ENCODE data around the gene SLC1A7.

SLC1A7 gene

DNA sequence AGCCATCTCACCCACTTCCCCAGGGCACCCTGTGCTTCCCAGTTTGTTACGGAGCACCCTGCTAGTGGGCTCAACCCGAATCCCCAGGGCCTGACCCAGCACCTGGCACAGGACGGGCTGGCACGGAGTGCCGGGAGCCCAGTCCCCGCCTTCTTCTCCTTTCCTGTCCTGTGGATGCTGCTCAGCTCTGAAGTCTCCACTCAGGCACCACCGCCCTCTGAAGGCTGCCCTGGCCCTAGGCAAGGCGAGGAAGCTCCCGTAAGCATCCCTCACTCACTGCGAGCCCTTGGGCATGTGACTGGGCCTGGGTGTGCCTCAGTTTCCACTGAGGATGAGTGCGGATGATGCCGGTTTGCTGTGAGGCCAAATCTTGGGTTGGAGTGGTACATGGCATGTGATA is 21.8 kb downstream of the SLC1A7 start:
- no peak overlapping the region for H3K27ac Mint-ChIP-seq
- H3K9me3 Mint-ChIP-seq, result no peaks in the 10 kb centered on the region
- H3K36me3 Mint-ChIP-seq (ENCODE audit: low read depth), result no peaks in the 10 kb centered on the region
- DNase-seq (no peak), ATAC-seq (no peak)
- no peak overlapping the region for H3K4me3 Mint-ChIP-seq
- no peaks in the 10 kb centered on the region for H3K4me1 Mint-ChIP-seq
- peaks cover 5% of the 10 kb centered on the region for H3K27me3 Mint-ChIP-seq

DNA sequence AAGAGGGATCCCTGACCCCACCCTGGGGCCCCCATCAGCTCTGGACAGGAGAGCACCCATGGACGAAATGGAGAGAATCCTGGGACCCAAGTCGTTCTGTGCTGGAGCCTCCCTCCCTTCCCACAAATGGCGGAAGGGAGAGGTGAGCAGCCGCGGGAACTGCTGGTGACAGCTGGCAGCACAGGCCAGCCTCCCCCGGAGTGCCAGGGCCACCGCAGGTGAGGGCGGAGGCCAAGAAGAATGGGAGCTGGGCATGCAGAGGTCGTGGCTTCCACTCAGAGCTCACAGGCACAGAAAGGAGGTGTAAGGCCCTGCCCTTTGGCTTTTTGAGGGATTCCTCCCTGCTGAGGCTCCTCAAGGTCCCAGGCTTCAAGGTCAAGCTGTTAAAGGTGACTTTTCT is 24.6 kb downstream of the SLC1A7 start:
- DNase-seq (no peak), ATAC-seq (no peak)
- Mint-ChIP-seq H3K36me3 (ENCODE audit: low read depth) (no peaks in the 10 kb centered on the region), H3K27me3 (peaks cover 5% of the 10 kb centered on the region), H3K4me1 (no peaks in the 10 kb centered on the region), H3K27ac (no peak overlapping the region), H3K4me3 (no peak overlapping the region), H3K9me3 (no peaks in the 10 kb centered on the region)

DNA sequence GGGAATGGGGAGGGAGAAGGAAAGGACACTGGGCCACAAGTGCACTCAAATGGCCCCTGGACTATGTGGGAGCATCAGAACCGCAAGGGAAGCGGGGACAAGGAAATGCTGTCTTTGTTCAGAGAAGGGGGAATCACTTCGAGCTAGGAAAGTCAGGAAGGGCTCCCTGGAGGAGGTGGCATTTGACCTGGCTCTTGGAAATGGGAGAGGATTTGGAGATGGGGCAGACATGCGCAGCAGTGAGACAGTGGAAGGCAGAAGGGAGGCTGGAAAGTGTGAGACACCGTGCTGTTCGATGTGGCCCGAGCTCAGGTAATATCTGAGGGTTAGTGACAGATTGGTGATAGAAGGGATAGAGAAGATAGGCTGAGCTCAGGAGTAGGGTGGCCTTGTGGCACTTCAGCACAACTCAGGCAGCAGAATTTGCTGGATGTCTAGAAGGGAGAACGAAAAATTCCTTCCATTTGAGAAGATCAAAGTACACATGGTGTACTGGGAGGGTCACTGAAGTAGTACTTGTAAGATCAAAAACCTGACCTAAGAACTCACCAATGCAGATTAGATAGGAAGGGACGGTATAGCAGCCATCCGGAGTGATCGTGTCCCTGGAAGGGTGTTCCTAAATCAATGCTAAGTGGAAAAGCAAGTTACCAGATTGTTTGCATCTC is 25.4 kb downstream of the SLC1A7 start:
- H3K36me3 Mint-ChIP-seq (ENCODE audit: low read depth), result no peaks in the 10 kb centered on the region
- no peak for ATAC-seq
- no peaks in the 10 kb centered on the region for H3K9me3 Mint-ChIP-seq
- H3K4me3 Mint-ChIP-seq, result no peak overlapping the region
- H3K27me3 Mint-ChIP-seq, result peaks cover 5% of the 10 kb centered on the region
- DNase-seq, result no peak
- no peak overlapping the region for H3K27ac Mint-ChIP-seq
- H3K4me1 Mint-ChIP-seq, result no peaks in the 10 kb centered on the region

DNA sequence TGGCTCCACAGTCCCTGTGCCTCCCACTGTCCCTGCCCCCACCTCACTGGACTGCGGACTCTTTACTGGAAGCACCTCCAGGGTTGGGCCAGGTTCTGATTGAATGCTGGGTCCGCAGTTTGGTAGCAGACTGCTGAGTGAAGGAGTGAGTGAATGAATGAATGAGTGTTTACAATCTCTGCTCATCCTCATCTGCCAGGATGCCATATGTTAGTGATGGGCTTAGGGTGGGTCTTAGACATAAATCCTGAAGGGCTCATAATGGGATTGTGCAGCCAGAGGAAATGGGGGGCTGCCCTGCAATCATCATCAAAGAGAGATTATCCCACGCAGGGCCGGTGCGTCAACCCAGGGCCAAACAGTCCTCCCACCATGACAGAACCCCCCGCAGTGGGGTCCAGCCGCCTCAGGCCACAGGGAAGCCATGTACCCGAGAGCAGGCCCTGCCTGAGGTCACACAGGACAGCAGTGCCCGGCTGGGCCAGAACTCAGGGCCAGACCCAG is 26.1 kb downstream of the SLC1A7 start:
- no peaks in the 10 kb centered on the region for H3K4me1 Mint-ChIP-seq
- H3K27ac Mint-ChIP-seq, result no peak overlapping the region
- no peaks in the 10 kb centered on the region for H3K9me3 Mint-ChIP-seq
- H3K36me3 Mint-ChIP-seq (ENCODE audit: low read depth), result no peaks in the 10 kb centered on the region
- no peak for ATAC-seq
- DNase-seq, result no peak
- H3K27me3 Mint-ChIP-seq, result peaks cover 6% of the 10 kb centered on the region
- no peak overlapping the region for H3K4me3 Mint-ChIP-seq

DNA sequence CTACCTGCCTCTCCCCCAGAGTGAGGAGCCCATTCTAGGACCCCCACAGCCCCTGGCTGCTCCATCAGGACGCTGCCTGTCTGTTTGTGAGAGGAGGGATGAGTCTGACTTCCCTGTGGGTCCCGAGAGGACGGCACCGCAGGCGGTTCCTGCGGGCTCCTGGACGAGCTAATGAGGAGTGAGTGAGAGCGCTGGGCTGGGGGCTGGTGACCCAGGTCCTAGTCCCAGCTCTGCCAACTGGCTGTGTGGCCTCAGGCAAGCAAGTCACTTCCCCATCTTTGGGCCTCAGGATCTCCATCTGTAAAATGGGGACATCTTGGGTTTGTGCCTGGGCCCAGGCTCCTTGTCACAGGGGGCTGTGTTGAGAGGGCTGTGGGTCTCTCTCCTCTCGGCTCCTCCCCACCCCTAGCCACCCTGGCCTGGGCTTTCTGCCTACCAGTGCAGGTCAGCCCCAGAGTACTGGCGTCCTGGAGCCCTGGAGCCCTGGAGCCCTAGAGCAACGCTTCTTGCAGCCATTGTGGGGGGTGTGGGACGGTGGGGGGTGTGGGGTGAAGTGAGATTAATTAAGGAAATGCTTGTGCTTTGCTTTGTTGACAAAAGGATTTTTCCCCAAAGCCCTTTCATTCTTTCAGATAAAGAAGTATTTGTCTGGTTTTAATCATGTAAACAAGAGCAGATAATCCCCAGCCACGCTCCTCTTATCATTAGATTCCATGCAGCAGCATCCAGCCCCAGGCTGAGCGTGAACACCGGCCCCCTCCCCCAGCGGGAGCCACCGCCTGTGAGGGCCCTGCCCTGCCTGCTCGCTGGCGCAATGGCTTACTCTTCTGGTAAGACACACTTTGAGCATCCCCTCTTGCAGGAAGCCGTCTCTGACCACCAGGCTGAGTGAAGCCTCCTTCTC is 26.8 kb downstream of the SLC1A7 start:
- Mint-ChIP-seq H3K9me3 (no peaks in the 10 kb centered on the region), H3K4me3 (no peak overlapping the region), H3K36me3 (ENCODE audit: low read depth) (no peaks in the 10 kb centered on the region), H3K27me3 (peaks cover 2% of the 10 kb centered on the region), H3K4me1 (peaks cover 6% of the 10 kb centered on the region), H3K27ac (no peak overlapping the region)
- ATAC-seq (no peak), DNase-seq (no peak)

DNA sequence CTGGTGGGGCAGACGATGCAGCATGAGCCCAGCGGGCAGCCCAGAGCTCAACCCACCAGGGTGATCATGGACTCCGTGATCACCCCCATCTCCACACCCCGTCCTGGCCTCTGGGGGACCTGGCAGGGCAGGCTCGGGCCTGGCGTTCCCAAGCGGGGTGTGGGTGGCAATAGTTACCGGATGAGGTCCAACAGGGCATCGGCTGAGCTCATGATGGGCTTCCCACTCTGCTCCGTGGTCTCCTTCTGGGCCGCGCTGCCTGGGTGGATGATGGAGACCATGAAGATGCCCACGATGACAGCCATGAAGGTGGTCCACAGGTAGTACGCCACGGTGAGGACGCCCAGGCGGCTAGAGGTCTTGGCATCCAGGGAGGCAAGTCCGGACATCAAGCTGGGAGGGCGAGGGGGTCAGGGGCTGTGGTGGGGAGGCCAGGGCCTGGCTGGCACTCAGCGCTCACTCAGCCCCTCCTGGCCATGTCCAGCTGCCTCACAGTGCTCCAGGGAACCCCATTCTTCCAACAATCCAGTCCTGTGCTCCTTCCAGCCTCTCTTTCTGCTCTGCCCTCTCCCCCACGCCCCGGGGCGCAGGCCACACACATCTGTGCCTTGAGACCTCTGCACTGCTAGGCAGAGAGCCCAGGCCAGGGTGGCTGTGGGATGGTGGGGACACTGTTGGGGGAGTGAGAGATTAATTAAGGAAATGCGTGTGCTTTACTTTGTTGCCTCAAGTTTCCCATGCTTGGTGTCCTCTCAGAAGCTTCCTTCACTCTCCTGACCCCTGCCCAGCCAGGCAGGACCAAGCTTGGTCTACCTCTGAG is 27.6 kb downstream of the SLC1A7 start:
- H3K4me3 Mint-ChIP-seq, result no peak overlapping the region

DNA sequence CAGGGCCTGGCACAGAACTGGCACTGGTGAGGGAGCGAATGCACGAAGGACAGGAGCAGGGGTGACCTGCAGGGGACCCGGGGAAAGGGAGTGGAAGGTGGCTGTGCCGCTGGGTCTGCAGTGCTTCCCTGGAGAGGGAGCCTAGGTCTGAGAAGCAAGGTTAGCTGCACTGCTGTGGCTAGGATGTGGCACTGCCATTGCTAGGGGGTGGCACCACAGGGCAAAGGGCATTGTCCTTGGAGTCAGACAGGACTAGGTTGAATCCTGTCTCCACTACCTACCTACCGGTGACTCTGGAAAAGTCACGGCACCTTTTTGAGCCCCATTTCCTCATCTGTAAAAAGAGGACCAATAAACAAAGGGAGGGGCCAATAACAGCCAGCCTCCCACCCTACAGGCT is 28.3 kb downstream of the SLC1A7 start:
- no peak overlapping the region for H3K4me3 Mint-ChIP-seq
- H3K9me3 Mint-ChIP-seq, result no peaks in the 10 kb centered on the region
- DNase-seq (no peak), ATAC-seq (no peak)
- H3K27me3 Mint-ChIP-seq, result peaks cover 2% of the 10 kb centered on the region
- no peak overlapping the region for H3K27ac Mint-ChIP-seq
- peaks cover 11% of the 10 kb centered on the region for H3K4me1 Mint-ChIP-seq
- no peaks in the 10 kb centered on the region for H3K36me3 Mint-ChIP-seq (ENCODE audit: low read depth)

More for the DNA sequence above, 27.6 kb downstream of the SLC1A7 start:
- ATAC-seq (no peak), DNase-seq (no peak)
- Mint-ChIP-seq H3K9me3 (no peaks in the 10 kb centered on the region), H3K36me3 (ENCODE audit: low read depth) (no peaks in the 10 kb centered on the region), H3K4me1 (peaks cover 10% of the 10 kb centered on the region), H3K27ac (no peak overlapping the region), H3K27me3 (peaks cover 2% of the 10 kb centered on the region)

DNA sequence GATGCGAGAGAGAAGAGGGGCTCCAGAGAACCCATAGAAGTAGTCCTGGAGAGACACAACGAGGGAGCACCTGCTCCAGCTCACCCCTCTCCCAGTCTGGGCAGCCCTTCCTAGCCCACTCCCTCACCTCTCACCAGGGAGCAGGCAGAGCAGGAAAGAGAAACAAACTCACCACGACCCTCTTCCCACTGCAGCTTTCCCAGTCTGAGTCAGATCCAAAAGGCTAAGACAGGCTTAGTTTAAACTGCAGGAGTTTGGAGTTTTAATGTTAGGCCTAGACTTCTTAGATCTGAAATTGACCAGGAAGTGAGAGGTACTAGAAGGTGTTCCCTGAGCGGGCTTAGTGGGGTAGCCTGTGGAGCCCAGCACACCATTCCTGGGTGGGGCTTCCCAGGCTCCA is 29.6 kb downstream of the SLC1A7 start:
- Mint-ChIP-seq H3K27me3 (peaks cover 2% of the 10 kb centered on the region), H3K36me3 (ENCODE audit: low read depth) (no peaks in the 10 kb centered on the region), H3K9me3 (no peaks in the 10 kb centered on the region), H3K4me1 (peaks cover 15% of the 10 kb centered on the region), H3K27ac (no peak overlapping the region), H3K4me3 (no peak overlapping the region)
- no peak for DNase-seq
- no peak for ATAC-seq

DNA sequence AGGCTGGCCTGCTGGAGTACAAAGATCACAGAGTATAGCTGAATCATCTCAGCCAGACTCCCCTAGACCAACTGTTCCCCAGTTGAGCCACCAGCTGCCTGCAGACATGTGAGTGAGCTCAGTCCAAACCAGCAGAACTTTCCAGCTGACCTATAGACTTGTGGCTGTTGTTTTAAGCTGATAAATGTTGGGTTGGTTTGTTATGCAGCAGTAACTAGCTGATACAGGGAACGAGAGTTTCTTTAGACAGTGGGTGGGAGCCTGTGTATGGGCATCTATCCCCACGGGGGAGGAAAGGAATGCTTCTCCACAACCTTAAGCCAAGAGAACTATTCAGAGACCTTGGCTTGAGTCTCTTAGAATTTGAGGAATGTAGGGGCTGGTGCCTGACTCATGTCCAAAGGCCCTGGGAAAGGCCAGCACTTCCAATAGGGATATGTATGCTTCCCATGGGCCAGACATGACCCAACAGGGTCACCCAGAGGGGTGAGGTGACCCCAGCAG is 30.1 kb downstream of the SLC1A7 start:
- peaks cover 2% of the 10 kb centered on the region for H3K27me3 Mint-ChIP-seq
- H3K4me3 Mint-ChIP-seq, result no peak overlapping the region
- H3K27ac Mint-ChIP-seq, result no peak overlapping the region
- no peaks in the 10 kb centered on the region for H3K9me3 Mint-ChIP-seq
- no peaks in the 10 kb centered on the region for H3K36me3 Mint-ChIP-seq (ENCODE audit: low read depth)
- ATAC-seq (no peak), DNase-seq (no peak)
- peaks cover 19% of the 10 kb centered on the region for H3K4me1 Mint-ChIP-seq

DNA sequence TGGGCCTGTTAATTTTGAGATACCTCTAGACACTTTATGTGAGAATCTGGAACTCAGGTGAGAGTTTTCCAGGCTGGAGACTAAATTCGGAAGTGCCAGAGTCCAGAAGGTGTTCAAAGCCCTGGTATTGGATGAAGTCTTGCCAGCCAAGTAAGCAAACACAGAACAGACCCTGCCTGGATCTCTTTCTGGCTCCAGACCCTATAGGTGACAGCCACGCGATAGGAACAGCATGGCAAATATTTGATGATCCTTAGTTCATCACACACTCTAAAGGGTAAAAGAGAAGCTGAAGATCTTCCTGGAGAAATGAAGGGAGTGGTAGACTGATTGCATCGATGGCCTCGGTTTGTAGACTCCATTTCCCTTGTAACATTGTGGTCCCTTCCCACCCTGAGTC is 30.7 kb downstream of the SLC1A7 start:
- Mint-ChIP-seq H3K9me3 (no peaks in the 10 kb centered on the region), H3K27ac (no peak overlapping the region), H3K27me3 (peaks cover 2% of the 10 kb centered on the region), H3K36me3 (ENCODE audit: low read depth) (no peaks in the 10 kb centered on the region), H3K4me1 (peaks cover 22% of the 10 kb centered on the region), H3K4me3 (no peak overlapping the region)
- no peak for DNase-seq
- ATAC-seq, result no peak

DNA sequence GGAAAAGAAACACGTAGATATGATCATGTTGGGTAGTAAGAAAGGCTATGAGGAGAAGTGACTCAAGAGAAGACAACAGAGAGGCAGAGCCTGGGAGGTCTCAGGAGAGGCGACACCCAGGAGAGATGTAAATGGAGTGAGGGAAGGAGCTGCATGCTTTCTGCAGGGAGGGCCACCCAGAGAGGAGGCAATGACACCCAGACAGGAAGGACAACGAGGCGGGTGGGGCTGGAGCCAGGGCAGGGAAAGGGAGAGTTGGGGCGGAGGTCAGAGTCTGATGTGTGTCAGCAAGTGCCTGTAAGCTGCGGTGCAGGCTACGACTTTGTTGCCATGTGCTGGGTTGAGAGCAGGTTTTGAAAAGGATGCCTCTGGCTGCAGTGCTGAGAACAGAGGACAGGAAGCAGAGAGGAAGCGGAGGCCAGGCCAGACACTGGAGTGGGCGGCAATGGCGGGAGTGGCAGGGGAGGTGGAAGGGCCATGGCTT is 31.3 kb downstream of the SLC1A7 start:
- ATAC-seq, result no peak
- Mint-ChIP-seq H3K4me3 (no peak overlapping the region), H3K27me3 (peaks cover 2% of the 10 kb centered on the region), H3K4me1 (peaks cover 22% of the 10 kb centered on the region), H3K9me3 (no peaks in the 10 kb centered on the region), H3K27ac (no peak overlapping the region), H3K36me3 (ENCODE audit: low read depth) (no peaks in the 10 kb centered on the region)
- no peak for DNase-seq

DNA sequence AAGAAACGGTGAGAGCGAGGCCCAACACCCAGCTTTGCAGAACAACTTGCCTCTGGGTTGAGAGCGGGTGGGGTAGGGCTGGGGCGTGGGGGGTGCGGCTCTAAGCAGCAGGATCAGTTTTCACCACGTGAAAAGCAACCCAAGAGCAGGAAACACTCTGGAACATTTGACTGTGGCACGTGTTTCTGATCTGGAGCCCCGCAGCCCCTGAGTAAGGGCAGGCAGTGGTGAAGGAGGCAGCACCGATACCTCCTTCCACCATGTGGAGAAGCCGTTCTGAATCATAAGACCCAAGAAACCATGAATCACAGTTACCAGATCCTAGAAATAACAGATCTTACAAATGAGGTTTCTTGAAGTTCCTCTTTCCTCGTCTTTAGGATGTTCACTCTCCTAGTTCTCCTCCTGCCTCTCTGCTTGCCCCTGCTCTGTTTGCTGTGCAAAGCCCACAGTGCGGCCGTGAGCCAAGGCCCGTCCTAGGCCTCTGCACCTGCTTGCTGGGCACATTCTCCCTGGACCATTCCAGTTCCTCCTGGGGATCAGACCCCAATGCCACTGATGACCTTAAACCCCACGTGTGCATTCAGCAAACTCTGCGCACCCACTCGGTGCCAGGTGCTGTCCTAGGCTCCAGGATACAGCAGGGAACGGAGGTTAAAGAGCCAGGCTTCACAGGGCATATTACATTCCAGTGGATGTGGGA is 31.9 kb downstream of the SLC1A7 start:
- Mint-ChIP-seq H3K36me3 (ENCODE audit: low read depth) (no peaks in the 10 kb centered on the region), H3K4me1 (peaks cover 22% of the 10 kb centered on the region), H3K4me3 (no peak overlapping the region), H3K9me3 (no peaks in the 10 kb centered on the region), H3K27me3 (peaks cover 2% of the 10 kb centered on the region), H3K27ac (peak overlapping the region; percentile 12)
- ATAC-seq (peak; percentile 79), DNase-seq (peak; percentile 14)

DNA sequence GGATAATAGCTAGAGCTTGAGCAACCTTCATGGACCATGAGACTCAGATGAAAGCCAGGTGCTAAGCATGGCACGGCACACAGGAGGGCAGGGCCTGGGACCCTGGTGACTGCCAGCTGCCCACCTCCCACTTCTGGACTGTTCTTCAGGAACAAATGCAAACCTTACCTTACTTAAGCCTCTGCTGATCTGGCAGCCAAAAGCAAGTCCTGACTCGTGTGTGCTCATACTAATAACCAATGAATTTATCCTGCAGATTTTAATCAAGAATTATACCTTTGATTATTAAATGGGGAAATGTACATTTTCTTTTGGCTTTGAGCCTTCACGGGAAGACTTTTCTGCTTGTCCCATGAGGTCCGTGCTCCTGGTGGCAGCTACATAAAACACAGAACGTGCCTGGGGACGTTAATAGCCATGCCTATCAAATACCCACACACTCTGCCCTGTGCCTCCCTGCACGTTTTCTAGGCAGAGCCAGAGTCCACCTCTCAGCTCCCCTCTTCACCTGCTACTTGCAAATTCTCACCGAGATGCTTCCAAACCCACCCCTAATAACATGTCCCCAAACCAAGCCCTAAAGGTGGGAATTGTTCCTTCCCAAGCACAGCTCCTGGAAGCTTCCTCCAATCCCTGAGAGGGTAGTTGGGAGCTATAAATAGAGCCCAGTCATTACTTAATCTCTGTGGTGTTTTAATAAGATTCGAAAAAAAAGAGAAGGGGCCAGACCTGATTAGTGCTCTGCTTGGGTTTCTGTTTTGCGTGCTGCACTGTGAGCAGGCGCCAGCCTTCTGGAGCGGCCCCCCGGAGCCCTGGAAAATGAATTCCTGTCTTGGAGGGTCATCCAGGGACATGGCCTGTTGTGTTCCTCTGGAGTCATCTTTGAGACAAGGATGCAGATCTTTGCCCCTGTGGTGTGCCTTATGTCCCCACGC is 33.5 kb downstream of the SLC1A7 start:
- DNase-seq (no peak), ATAC-seq (no peak)
- H3K4me3 Mint-ChIP-seq, result no peak overlapping the region
- no peaks in the 10 kb centered on the region for H3K9me3 Mint-ChIP-seq
- H3K36me3 Mint-ChIP-seq (ENCODE audit: low read depth), result no peaks in the 10 kb centered on the region
- peaks cover 22% of the 10 kb centered on the region for H3K4me1 Mint-ChIP-seq
- peaks cover 2% of the 10 kb centered on the region for H3K27me3 Mint-ChIP-seq
- no peak overlapping the region for H3K27ac Mint-ChIP-seq
